Body of pancreas (tissue), 4 donors: ENCODE results near the gene SUMO3.

Experiments used
- CTCF ChIP-seq, 7 experiments: fragments of 450-650 bp in 4 of 7; fragments of 200-600 bp in 3 of 7; sonication (generic) in 3 of 7; IDR thresholded peaks; one replicate each; pipeline ENCODE4 v1.5.1; 2016 to 2019; ENCODE audit warnings: antibody characterized with exemption in 7 of 7
- POLR2A ChIP-seq, 3 donors: fragments of 450-650 bp; IDR thresholded peaks; one replicate each; pipeline ENCODE4 v1.6.1; 2016; ENCODE audit warnings: antibody characterized with exemption in 3 of 3, mild to moderate bottlenecking in 2 of 3

DNA sequence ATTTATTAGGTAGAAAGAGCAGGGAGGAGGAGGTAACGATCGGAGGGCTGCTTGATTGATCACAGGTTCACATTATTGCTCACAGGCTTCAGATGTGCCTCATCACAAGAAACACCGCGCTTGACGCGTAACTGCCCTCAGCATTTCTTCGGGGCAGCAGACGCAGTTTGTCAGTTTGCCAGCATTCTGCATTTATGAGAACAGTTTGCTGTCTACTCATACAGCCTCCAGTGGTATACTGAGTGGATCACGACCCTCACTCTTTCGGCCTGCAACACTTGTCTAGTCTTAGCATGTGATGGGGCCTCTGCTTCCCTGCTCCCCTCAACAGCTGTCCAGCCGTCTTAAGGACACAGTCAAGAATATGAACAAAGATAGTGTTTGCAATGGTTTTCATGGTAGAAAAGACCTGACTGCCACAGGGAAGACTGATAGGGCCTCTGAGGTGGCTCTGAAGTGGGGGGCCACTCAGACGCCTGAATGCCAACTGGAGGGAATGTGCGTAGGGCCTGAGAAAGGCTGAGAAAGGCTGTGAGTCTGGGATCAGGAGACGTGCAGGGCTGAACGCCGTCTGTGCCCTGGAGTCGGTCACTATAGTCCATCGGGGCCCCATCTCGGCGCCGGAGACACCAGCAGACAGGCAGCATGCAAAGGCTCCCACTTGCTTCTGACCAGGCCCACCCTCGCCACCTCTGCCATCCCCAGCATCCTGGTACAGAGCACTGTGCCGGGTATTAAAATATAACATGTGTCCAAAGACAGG is 61.3 kb downstream of the SUMO3 start:
- TF ChIP-seq CTCF (IDR thresholded peaks at IDR 0.05) (no peak), POLR2A (IDR thresholded peaks at IDR 0.05) (no peak)
